HG03442 (cell line): ENCODE results near the gene ADAMTS3.
"Not testable (repeated sequence)": the region's sequence is repeated elsewhere in the genome, so short reads cannot be mapped to it uniquely, and the experiment has no call there.

ENCODE experiments used
- ATAC-seq: cut with Tn5 transposase; IDR thresholded peaks from one replicate; pipeline ENCODE4 v1.9.1; 2021; ENCODE audit warnings: mild to moderate bottlenecking, moderate library complexity; ENCODE audit not compliant: unreplicated experiment

ADAMTS3 gene

DNA sequence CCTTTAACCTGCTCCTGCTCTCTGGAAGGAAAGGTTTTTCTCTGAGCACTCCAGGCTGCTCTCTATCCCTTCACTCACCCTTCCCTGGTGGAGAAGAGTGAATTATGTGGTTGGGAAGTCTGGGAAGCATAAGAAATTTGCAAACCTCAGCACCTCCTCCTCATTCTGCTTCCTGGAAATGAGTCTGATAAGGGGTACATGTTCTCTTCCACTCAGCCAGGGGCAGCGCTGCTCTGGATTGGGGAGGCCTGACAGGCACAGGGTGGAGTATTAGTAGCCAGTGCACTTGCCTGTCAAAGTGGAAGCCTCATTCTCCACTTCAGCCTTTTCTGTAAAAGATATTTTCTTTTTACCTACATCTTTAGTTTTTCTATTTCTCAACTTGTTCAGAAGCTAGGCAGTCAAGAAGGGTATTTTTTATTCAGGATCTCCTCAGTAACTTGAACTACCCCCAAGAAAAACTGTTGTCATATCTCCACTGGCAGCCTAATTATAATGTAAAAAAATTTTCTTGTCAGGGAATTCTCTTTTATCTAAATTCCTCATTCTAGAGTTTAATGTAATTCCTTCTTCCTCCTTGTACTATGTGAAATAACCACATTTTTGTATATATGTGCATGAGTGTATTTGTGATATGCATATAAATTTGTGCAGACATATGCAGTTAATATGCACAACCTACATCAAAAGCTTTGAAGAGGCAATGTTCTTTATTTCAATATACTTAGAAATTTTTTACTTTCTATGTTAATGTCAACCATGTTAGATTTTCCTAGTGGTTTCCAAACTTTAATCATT, 15.3 kb downstream of the ADAMTS3 start:
- ATAC-seq, result no peak

DNA sequence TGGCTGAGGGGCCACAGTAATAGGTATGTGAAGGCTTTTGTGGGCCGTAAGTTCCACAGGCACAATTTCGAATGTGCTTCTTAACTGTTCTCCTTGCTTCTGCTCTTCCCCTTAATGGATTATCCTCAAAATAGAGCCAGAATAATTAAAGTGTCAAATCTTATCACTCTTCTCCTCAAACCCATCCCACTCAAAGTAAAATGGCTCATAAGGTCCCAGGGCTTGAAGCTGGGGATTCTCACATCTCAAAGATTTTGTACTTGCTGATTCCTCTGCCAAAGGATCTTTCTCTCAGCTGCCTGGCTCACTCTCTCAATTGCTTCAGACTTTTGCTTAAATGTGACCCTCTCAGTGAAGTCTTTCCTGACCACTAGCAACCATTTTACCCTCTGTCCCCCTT, 16.6 kb downstream of the ADAMTS3 start:
- ATAC-seq, result no peak

DNA sequence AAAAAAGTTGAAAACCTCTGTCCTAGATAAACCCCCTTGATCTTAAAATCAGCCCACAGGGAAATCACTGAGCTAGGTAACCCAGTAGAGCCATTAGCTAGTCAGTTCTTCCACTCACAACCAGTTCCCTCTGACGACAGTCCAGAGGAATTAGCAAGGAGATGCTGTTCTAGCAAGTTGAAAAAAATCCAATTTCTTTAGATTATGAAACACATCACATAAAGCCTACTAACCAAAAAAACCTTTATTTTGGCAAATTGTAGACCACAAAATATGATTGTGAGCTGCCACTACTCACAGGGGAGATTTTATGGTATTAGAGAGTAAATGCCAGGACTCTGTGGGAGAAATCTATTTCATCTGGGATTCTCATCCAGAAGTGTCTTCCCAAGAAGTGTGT, 22.6 kb downstream of the ADAMTS3 start:
- no peak for ATAC-seq

DNA sequence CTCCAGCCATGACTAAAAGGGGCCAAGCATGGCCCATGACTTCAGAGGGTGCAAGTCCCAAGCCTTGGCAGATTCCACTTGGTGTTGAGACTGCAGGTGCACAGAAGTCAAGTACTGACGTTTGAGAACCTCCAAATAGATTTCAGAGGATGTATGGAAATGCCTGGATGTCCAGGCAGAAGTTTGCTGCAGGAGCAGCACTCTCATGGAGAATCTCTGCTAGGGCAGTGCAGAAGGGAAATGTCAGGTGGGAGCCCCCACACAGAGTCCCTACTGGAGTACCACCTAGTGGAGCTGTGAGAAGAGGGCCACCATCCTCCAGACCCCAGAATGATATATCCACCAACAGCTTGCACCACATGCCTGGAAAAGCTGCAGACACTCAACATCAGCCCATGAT, 28.3 kb downstream of the ADAMTS3 start:
- ATAC-seq, result not testable (repeated sequence)

DNA sequence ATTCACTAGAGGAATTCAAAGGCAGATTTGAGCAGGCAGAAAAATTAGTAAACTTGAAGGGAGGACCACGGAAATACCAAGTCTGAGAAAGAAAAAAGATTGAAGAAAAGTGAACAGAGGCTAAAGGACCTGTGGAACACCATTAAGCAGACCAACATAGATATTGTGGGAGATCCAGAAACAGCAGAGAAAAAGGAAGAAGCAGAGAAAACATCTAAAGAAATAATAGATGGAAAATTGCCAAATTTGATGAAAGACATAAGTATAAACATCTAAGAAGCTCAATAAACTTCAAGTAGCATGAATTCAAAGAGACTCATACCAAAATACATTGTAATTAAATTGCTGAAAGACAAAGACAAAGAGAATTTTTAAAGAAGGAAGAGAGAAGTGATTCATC, 31.0 kb downstream of the ADAMTS3 start:
- ATAC-seq, result no peak

DNA sequence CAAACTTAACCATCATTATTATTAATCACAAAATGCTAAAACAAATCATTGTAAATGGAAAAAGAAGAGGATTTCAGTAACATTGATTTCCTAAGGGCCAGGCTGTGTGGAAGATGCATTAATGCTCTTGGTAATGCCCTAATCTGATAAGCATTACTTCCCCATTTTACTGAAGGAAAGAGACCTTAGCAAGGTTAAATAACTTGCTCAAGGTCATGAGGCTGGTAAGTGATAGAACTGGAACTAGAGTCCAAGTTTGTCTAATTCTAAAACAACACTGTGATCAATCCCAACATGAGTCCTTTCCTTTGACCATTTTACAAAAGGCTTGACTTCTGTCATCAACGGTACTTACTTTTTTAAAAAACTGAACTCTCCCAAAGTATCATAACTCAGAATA, 32.6 kb downstream of the ADAMTS3 start:
- ATAC-seq, result no peak

DNA sequence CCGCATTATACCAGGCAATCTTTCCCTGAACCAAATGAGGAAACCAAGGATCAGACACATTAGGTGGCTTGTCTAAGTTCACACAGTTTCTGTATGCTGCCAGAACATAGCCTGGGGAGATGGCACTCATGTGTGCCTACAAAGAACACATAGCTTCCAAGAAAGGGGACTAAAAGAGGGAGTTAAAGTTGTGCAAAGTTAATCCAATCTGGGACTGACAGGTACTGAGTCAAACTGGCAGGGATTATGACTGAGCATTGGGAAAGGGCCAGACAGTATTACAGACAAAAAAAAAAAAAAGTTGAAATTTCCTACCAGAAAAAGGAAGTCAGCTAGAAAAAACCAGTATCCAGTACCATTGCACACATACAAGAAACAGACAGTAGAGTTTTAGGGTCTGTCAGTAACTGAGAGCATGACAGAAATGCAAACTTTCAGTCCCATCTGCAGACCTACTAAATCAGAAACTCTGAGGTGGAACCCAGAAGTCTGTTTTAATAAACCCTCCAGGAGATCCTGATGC, 37.2 kb downstream of the ADAMTS3 start:
- no peak for ATAC-seq

- ATAC-seq, result no peak
Measured at GRCh38 chr4:72531322-72531721, 37.7 kb downstream of the ADAMTS3 start.

DNA sequence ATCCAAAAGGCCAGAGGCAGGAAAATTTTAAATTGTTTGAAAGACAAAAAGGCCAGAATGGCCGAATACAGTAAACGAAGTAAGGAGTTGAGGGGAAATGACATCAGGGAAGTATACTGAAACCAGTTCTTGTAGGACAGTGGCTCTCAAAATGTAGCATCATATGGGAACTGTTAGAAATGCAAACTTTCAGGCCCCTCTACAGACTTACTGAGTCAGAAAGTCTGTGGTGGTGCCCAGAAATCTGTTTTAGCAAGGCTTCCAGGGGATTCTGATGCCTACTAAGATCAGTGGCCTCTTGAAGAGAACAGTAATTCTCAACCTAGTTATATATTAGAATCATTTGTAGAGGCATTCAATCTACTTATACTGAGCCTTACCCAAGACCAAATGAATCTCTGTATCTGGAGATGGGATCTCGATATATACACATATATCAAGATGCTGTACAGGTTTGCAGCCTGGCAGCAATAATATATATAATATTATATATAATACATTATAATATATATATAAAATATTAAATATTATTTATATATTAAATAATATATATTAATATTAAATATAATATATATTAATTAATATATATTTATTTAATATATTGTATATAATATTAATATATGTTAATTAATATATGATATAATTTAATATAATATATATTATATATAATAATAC, 39.7 kb downstream of the ADAMTS3 start:
- ATAC-seq, result no peak

GRCh38 chr4:72527038-72527646, 41.9 kb downstream of the ADAMTS3 start:
- ATAC-seq, result no peak

DNA sequence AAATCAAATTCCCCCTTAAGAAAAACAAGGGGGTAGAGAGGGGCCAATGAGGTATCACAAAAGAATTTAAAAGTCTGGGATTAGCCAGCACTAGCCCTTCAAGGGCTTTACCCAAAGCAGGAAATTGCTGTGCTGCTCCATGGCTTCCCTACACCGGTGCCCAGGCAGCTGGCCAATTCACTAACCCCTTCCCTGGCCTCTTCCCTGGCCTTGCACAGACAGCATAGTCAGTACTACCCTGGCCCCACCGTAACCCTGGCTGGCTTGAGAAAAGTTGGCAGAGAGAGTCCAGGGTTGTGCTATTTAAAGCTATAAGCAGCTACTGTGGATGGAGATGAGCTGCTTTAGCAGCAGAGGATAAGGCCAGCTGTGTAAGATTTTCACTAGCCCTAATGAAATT, 43.1 kb downstream of the ADAMTS3 start:
- ATAC-seq, result no peak

DNA sequence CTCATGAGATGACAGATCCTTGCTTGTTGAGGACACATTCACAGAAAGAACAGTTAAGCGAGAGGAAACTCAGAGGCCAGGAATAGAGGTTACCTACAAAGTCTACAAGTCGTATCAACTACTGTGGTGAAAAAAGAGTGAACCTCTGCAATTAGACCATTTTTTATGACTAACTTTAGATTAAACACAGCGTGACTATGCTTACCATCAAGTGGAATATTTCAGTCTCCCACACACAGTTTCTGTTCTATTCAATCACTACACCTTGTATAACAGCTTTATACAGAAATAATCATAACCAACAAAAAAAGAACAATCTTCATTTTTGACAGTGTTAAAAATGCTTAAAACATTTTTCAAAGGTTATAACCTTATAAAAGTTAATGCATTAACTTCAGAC, 46.6 kb downstream of the ADAMTS3 start:
- ATAC-seq, result no peak

GRCh38 chr4:72513227-72513626, 55.8 kb downstream of the ADAMTS3 start:
- ATAC-seq, result no peak

- no peak for ATAC-seq
Measured at GRCh38 chr4:72507860-72508419, 61.1 kb downstream of the ADAMTS3 start.

DNA sequence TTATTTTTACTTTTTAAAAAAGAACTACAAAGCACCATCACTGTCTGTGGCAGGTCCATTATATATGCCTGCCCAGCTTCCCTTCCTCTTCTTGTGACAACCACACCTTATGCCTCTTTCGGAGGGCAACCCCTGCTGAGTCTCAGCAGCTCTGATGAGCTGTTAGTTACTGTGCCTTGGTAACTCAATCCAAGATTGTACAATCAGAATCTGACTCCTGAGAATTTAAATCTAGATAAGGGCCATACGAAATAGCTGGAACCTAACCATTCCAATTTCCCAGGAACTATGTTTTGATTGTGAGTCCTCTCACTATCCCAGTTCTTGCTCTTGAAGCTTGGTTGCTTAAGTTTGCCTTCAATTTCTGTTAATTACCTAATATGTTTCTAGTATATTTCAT, 61.9 kb downstream of the ADAMTS3 start:
- no peak for ATAC-seq

GRCh38 chr4:72505314-72505744, 63.7 kb downstream of the ADAMTS3 start:
- ATAC-seq, result peak; percentile 86

DNA sequence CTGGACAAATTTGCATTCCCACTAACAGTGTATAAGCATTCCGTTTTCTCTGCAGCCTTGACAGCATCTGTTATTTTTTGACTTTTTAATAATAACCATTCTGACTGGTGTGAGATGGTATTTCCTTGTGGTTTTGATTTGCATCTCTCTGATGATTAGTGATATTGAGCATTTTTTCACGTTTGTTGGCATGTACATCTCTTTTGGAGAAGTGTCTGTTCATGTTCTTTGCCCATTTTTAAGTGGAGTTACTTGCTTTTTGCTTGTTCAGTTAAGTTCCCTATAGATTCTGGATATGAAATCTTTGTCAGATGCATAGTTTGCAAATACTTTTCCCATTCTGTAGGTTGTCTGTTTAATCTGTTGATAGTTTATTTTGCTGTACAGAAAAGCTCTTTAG, 68.8 kb downstream of the ADAMTS3 start:
- ATAC-seq, result no peak

DNA sequence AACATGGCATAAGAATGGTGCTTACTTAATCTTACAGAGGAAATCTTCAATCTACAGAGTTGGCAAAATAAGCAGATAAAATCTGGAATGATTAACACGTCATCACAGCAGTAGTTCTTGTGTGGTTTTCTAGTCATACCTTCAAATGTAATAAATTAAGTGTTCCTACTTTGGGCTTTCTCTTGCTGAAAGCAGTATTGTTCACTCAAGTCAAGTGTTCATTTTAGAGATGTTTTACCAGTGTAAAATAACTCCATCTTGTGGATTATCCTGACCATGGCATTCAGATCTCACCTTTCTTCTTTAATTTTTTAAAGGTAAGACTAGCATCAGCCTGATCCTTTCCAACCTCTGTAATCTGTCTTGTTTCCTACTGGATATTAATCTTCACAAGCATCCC, 72.9 kb downstream of the ADAMTS3 start:
- no peak for ATAC-seq

DNA sequence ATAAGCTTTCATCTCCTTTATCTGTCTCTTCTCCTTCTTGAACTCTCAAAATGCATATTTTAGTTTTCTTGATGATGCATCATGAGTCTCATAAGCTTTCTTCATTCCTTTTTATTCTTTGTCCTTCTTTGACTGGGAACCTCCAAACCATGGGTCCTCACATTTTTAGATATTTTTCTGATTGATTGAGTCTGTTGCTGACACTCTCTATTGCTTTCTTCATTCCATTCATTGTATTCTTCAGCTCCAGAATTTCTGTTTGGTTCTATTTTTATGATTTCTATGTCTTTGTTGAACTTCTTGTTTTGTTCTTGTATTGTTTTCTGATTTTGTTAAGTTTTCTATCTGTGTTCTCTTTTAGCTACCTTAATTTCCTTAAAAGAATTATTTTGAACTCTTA, 74.9 kb downstream of the ADAMTS3 start:
- no peak for ATAC-seq

GRCh38 chr4:72489267-72489666, 79.8 kb downstream of the ADAMTS3 start:
- no peak for ATAC-seq

GRCh38 chr4:72486991-72487390, 82.0 kb downstream of the ADAMTS3 start:
- no peak for ATAC-seq

DNA sequence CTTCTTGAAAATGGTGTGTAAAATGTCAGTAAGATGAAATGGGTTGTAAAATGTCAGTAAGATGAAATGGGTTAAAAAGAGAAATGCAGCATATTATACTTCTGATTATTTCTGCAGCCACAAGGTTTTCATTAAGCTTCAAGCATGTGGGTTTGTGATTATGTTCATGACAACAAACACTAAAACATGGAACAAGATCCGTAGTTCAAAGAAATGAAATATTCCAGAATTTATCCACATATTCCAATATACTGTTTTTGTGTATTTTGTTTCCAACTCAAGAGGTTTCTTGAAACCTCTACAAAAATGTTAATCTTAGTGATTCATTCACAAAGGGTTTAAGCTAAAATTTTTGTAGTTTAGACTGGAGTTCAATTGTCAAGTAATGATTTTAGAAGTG, 84.0 kb downstream of the ADAMTS3 start:
- ATAC-seq, result no peak
